ENCODE data around the gene UNC5B.
"Not testable (repeated sequence)": the region's sequence is repeated elsewhere in the genome, so short reads cannot be mapped to it uniquely, and the experiment has no call there.

Gene UNC5B

GRCh38 chr10:71209352-71209715 is 3.0 kb upstream of the UNC5B start:
- DNase-seq (ENCODE audit: low read depth in 2 of 2, low spot score in 1 of 2) = no peak

GRCh38 chr10:71209731-71210541 is 2.4 kb upstream of the UNC5B start:
- no peak for DNase-seq (ENCODE audit: low read depth in 2 of 2, low spot score in 1 of 2)

- no peak for DNase-seq (ENCODE audit: low read depth in 2 of 2, low spot score in 1 of 2)
Observed at GRCh38 chr10:71210542-71210871, 1.9 kb upstream of the UNC5B start.

- DNase-seq (ENCODE audit: low read depth in 2 of 2, low spot score in 1 of 2) = no peak
Observed at GRCh38 chr10:71211053-71211452, 1.3 kb upstream of the UNC5B start.

- no peak for DNase-seq (ENCODE audit: low read depth in 2 of 2, low spot score in 1 of 2)
Observed at GRCh38 chr10:71211775-71212317, 524 bp upstream of the UNC5B start.

GRCh38 chr10:71213127-71213621 is 804 bp downstream of the UNC5B start:
- DNase-seq (ENCODE audit: low read depth in 2 of 2, low spot score in 1 of 2) = no peak

GRCh38 chr10:71213761-71214440 is 1.5 kb downstream of the UNC5B start:
- DNase-seq (ENCODE audit: low read depth in 2 of 2, low spot score in 1 of 2) = no peak

GRCh38 chr10:71214641-71215559 is 2.5 kb downstream of the UNC5B start:
- DNase-seq (ENCODE audit: low read depth in 2 of 2, low spot score in 1 of 2) = no peak

GRCh38 chr10:71216363-71216695 is 4.0 kb downstream of the UNC5B start:
- no peak for DNase-seq (ENCODE audit: low read depth in 2 of 2, low spot score in 1 of 2)

GRCh38 chr10:71216751-71217265 is 4.4 kb downstream of the UNC5B start:
- DNase-seq (ENCODE audit: low read depth in 2 of 2, low spot score in 1 of 2) = no peak

GRCh38 chr10:71217266-71218045 is 5.1 kb downstream of the UNC5B start:
- DNase-seq (ENCODE audit: low read depth in 2 of 2, low spot score in 1 of 2) = no peak

GRCh38 chr10:71218046-71218650 is 5.8 kb downstream of the UNC5B start:
- no peak for DNase-seq (ENCODE audit: low read depth in 2 of 2, low spot score in 1 of 2)

- no peak for DNase-seq (ENCODE audit: low read depth in 2 of 2, low spot score in 1 of 2)
Observed at GRCh38 chr10:71218651-71219050, 6.3 kb downstream of the UNC5B start.

GRCh38 chr10:71219236-71219917 is 7.0 kb downstream of the UNC5B start:
- not testable (repeated sequence) for DNase-seq (ENCODE audit: low read depth in 2 of 2, low spot score in 1 of 2)

GRCh38 chr10:71219918-71220688 is 7.7 kb downstream of the UNC5B start:
- no peak for DNase-seq (ENCODE audit: low read depth in 2 of 2, low spot score in 1 of 2)

GRCh38 chr10:71220689-71221540 is 8.5 kb downstream of the UNC5B start:
- DNase-seq (ENCODE audit: low read depth in 2 of 2, low spot score in 1 of 2) = no peak

- DNase-seq (ENCODE audit: low read depth in 2 of 2, low spot score in 1 of 2) = no peak
Observed at GRCh38 chr10:71221586-71222202, 9.3 kb downstream of the UNC5B start.

Measured in stimulated activated CD8-positive, alpha-beta memory T cell treated with anti-CD3 and anti-CD28 coated beads, Interleukin-4, amount 100 ng/mL, for 4 hours (primary cell).